Astrocyte (in vitro differentiated cells and primary cell): ENCODE data around the gene KIRREL3. TPM values are rescaled to one million over a fixed set of nuclear protein-coding genes. Genes with fewer than 3 reads are reported as not detected.

Experiments
- DNase-seq: peaks from one replicate; pipeline ENCODE4 v3.0.0-alpha.2; 2010; ENCODE audit warnings: low read depth
- FAIRE-seq: peaks from 2 replicates; lab custom pipeline; 2011; peaks lifted over from hg19 to GRCh38; lab: Jason Lieb, UNC
- H2AFZ ChIP-seq: 2 replicates; pipeline ENCODE4 v1.6.0; 2012; ENCODE audit warnings: low read depth, low read length, inconsistent platforms
- H3K27ac ChIP-seq: 2 replicates; pipeline ENCODE4 v1.5.1; 2011; ENCODE audit warnings: low read depth, low read length, inconsistent platforms
- H3K27me3 ChIP-seq: 2 replicates; pipeline ENCODE4 v1.6.0; 2011; ENCODE audit warnings: low read length, inconsistent platforms; ENCODE audit not compliant: insufficient read depth
- H3K36me3 ChIP-seq: 2 replicates; pipeline ENCODE4 v1.5.1; 2011; ENCODE audit warnings: low read length, inconsistent platforms; ENCODE audit not compliant: insufficient read depth
- H3K4me1 ChIP-seq: 2 replicates; pipeline ENCODE4 v1.5.1; 2011; ENCODE audit warnings: low read length, inconsistent platforms; ENCODE audit not compliant: insufficient read depth
- H3K4me2 ChIP-seq: 2 replicates; pipeline ENCODE4 v1.6.0; 2012; ENCODE audit warnings: low read length, inconsistent platforms
- H3K4me3 ChIP-seq: 2 replicates; pipeline ENCODE4 v1.5.1; 2011; ENCODE audit warnings: low read depth, mild to moderate bottlenecking, low read length, inconsistent platforms; ENCODE audit not compliant: insufficient read depth
- H3K79me2 ChIP-seq: 2 replicates; pipeline ENCODE4 v1.6.0; 2012; ENCODE audit warnings: mild to moderate bottlenecking, low read length, inconsistent platforms; ENCODE audit not compliant: insufficient read depth
- H3K9ac ChIP-seq: 2 replicates; pipeline ENCODE4 v1.6.0; 2012; ENCODE audit warnings: mild to moderate bottlenecking, low read length, inconsistent platforms
- H3K9me3 ChIP-seq: 2 replicates; pipeline ENCODE4 v1.5.1; 2012; ENCODE audit warnings: low read depth, mild to moderate bottlenecking, low read length, inconsistent platforms; ENCODE audit not compliant: insufficient read depth
- H4K20me1 ChIP-seq: 2 replicates; pipeline ENCODE4 v1.6.0; 2012; ENCODE audit warnings: low read length, inconsistent platforms; ENCODE audit not compliant: insufficient read depth
- H3K27ac Mint-ChIP-seq: one replicate; pipeline ENCODE4 v1.8.0; 2021; ENCODE audit warnings: mild to moderate bottlenecking, mixed read lengths; ENCODE audit not compliant: unreplicated experiment
- H3K27me3 Mint-ChIP-seq: one replicate; pipeline ENCODE4 v1.8.0; 2021; ENCODE audit warnings: low read depth, mixed read lengths; ENCODE audit not compliant: unreplicated experiment
- H3K36me3 Mint-ChIP-seq: one replicate; pipeline ENCODE4 v1.8.0; 2021; ENCODE audit warnings: low read depth, mixed read lengths; ENCODE audit not compliant: unreplicated experiment
- H3K4me1 Mint-ChIP-seq: one replicate; pipeline ENCODE4 v1.8.0; 2021; ENCODE audit warnings: low read depth, mixed read lengths; ENCODE audit not compliant: unreplicated experiment
- H3K4me3 Mint-ChIP-seq: one replicate; pipeline ENCODE4 v1.8.0; 2021; ENCODE audit warnings: mild to moderate bottlenecking, moderate library complexity, mixed read lengths; ENCODE audit not compliant: unreplicated experiment
- H3K9me3 Mint-ChIP-seq: one replicate; pipeline ENCODE4 v1.8.0; 2021; ENCODE audit warnings: mild to moderate bottlenecking, mixed read lengths; ENCODE audit not compliant: unreplicated experiment
- CTCF ChIP-seq: IDR thresholded peaks from 2 replicates; pipeline ENCODE4 v1.5.1; 2011; ENCODE audit warnings: low read depth, mild to moderate bottlenecking, inconsistent platforms, low read length, moderate library complexity; ENCODE audit not compliant: insufficient read depth
- EZH2 ChIP-seq: IDR thresholded peaks from 2 replicates; pipeline ENCODE4 v1.6.1; 2012; ENCODE audit warnings: mild to moderate bottlenecking, low read length, inconsistent platforms; ENCODE audit not compliant: insufficient read depth
- total RNA-seq: library from RNA; stranded (reverse); gene quantifications from 2 replicates; pipeline ENCODE4 v1.2.1, GENCODE V29; 2021

The KIRREL3 gene
- total RNA-seq, 1 donor from 2014 or later: 0.91 TPM

GRCh38 chr11:126843096-126843495 is 157.5 kb downstream of the KIRREL3 start:
- Histone ChIP-seq H3K79me2 (no peaks in the 10 kb centered on the region), H3K4me1 (no peaks in the 10 kb centered on the region), H3K9ac (no peak overlapping the region), H3K27ac (no peak overlapping the region), H3K4me2 (no peak overlapping the region), H4K20me1 (no peaks in the 10 kb centered on the region), H2AFZ (no peak overlapping the region), H3K27me3 (no peaks in the 10 kb centered on the region), H3K9me3 (no peaks in the 10 kb centered on the region), H3K36me3 (no peaks in the 10 kb centered on the region), H3K4me3 (no peak overlapping the region)
- Mint-ChIP-seq H3K27ac (no peak overlapping the region), H3K9me3 (peaks cover 3% of the 10 kb centered on the region), H3K4me1 (peaks cover 26% of the 10 kb centered on the region), H3K36me3 (peaks cover 3% of the 10 kb centered on the region), H3K27me3 (no peaks in the 10 kb centered on the region), H3K4me3 (no peak overlapping the region)
- FAIRE-seq (no peak), DNase-seq (no peak)
- no peak for TF ChIP-seq CTCF
- TF ChIP-seq EZH2: no peak

- no peaks in the 10 kb centered on the region for H3K27me3 Mint-ChIP-seq
- no peaks in the 10 kb centered on the region for H3K27me3 ChIP-seq
- no peaks in the 10 kb centered on the region for H3K36me3 ChIP-seq
- no peaks in the 10 kb centered on the region for H3K9me3 ChIP-seq
- FAIRE-seq (no peak), DNase-seq (peak; percentile 30)
- no peak overlapping the region for H3K4me2 ChIP-seq
- peaks cover 3% of the 10 kb centered on the region for H3K36me3 Mint-ChIP-seq
- no peak overlapping the region for H2AFZ ChIP-seq
- H3K9me3 Mint-ChIP-seq: peaks cover 3% of the 10 kb centered on the region
- no peak overlapping the region for H3K4me3 Mint-ChIP-seq
- H3K4me3 ChIP-seq: no peak overlapping the region
- H3K9ac ChIP-seq: no peak overlapping the region
- H3K79me2 ChIP-seq: no peaks in the 10 kb centered on the region
- H3K27ac Mint-ChIP-seq: no peak overlapping the region
- H3K4me1 Mint-ChIP-seq: peaks cover 26% of the 10 kb centered on the region
- TF ChIP-seq EZH2: no peak
- no peak for TF ChIP-seq CTCF
- H3K4me1 ChIP-seq: no peaks in the 10 kb centered on the region
- H3K27ac ChIP-seq: no peak overlapping the region
- no peaks in the 10 kb centered on the region for H4K20me1 ChIP-seq
These were observed 158.6 kb downstream of the KIRREL3 start for GRCh38 chr11:126841999-126842398.

- H3K4me1 Mint-ChIP-seq: peaks cover 26% of the 10 kb centered on the region
These were observed 159.6 kb downstream of the KIRREL3 start for GRCh38 chr11:126840975-126841374.

More at GRCh38 chr11:126840975-126841374, 159.6 kb downstream of the KIRREL3 start:
- Mint-ChIP-seq H3K27ac (no peak overlapping the region), H3K36me3 (peaks cover 3% of the 10 kb centered on the region), H3K9me3 (peaks cover 3% of the 10 kb centered on the region), H3K27me3 (no peaks in the 10 kb centered on the region), H3K4me3 (no peak overlapping the region)
- DNase-seq (no peak), FAIRE-seq (no peak)
- Histone ChIP-seq H2AFZ (no peak overlapping the region), H3K27ac (no peak overlapping the region), H3K4me3 (no peak overlapping the region), H3K9me3 (no peaks in the 10 kb centered on the region), H4K20me1 (no peaks in the 10 kb centered on the region), H3K9ac (peak overlapping the region; percentile 24), H3K27me3 (no peaks in the 10 kb centered on the region), H3K4me1 (no peaks in the 10 kb centered on the region), H3K4me2 (peak overlapping the region; percentile 48), H3K36me3 (no peaks in the 10 kb centered on the region), H3K79me2 (no peaks in the 10 kb centered on the region)
- TF ChIP-seq EZH2: no peak
- no peak for TF ChIP-seq CTCF
